NCI-H69 (cell line): ENCODE data around the gene TMEM119.

Source experiments
- DNase-seq: peaks from one replicate; lab custom pipeline; 2025; lab: John Stamatoyannopoulos, UW

The TMEM119 gene

GRCh38 chr12:108597559-108598471, at the start of gene TMEM119:
Gene TMEM119 (minus strand): TSS chr12:108598084. CDS start chr12:108592383, 5,701 bp downstream.
- DNase-seq, result peak; percentile 13

- DNase-seq, result no peak
Observed at GRCh38 chr12:108646600-108647579, 49.0 kb upstream of the TMEM119 start.

- no peak for DNase-seq
Observed at GRCh38 chr12:108645686-108646599, 48.1 kb upstream of the TMEM119 start.

- no peak for DNase-seq
Observed at GRCh38 chr12:108644811-108645120, 46.9 kb upstream of the TMEM119 start.

GRCh38 chr12:108643941-108644810, 46.3 kb upstream of the TMEM119 start:
- DNase-seq, result no peak

GRCh38 chr12:108642899-108643654, 45.2 kb upstream of the TMEM119 start:
- no peak for DNase-seq

GRCh38 chr12:108642269-108642870, 44.5 kb upstream of the TMEM119 start:
- no peak for DNase-seq

GRCh38 chr12:108641446-108642268, 43.8 kb upstream of the TMEM119 start:
- DNase-seq, result peak; percentile 17

- peak; percentile 64 for DNase-seq
Observed at GRCh38 chr12:108640802-108641445, 43.0 kb upstream of the TMEM119 start.

GRCh38 chr12:108638997-108639822, 41.3 kb upstream of the TMEM119 start:
- DNase-seq, result no peak

GRCh38 chr12:108638141-108638827, 40.4 kb upstream of the TMEM119 start:
- DNase-seq, result peak; percentile 46

- no peak for DNase-seq
Observed at GRCh38 chr12:108637222-108637971, 39.5 kb upstream of the TMEM119 start.

GRCh38 chr12:108635997-108636808, 38.3 kb upstream of the TMEM119 start:
- DNase-seq, result no peak

GRCh38 chr12:108635201-108635996, 37.5 kb upstream of the TMEM119 start:
- DNase-seq, result peak; percentile 11
